Measurements from ENCODE around the gene MOB3A. TPM values are rescaled to one million over a fixed set of nuclear protein-coding genes. Genes with fewer than 3 reads are reported as not detected.
A peak's percentile ranks its signal among the peaks of the same experiment; 100 is the strongest.

The MOB3A gene
- polyA plus RNA-seq, 1 of the 3 experiments (the other 2 are of a cell fraction), result 24.1 TPM

DNA sequence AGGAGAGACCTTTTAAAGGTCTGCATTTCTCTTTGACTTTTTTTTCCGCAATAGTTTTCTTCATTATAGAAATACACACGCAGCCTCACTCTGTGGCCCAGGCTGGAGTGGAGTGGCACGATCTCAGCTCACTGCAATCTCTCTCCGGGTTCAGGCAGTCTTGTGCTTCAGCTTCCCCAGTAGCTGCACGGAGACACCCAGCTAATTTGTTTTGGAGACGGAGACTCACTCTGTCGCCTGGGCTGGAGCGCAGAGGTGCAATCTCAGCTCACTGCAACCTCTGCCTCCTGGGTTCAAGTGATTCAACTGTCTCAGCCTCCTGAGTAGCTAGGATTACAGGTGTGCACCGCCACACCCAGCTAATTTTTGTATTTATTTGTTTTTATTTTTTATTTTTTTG lies 33.4 kb downstream of the MOB3A start (continued):
- no peak for TF ChIP-seq FOSL2 (IDR thresholded peaks at IDR 0.05; ENCODE audit: borderline replicate concordance, low read depth)
- no peak for TF ChIP-seq RXRA (IDR thresholded peaks at IDR 0.05; ENCODE audit: borderline replicate concordance, low read depth)
- no peak for TF ChIP-seq RAD21 (IDR thresholded peaks at IDR 0.05; ENCODE audit: low read length)
- no peak for TF ChIP-seq MEF2A (IDR thresholded peaks at IDR 0.05; ENCODE audit: borderline replicate concordance, low read depth)

DNA sequence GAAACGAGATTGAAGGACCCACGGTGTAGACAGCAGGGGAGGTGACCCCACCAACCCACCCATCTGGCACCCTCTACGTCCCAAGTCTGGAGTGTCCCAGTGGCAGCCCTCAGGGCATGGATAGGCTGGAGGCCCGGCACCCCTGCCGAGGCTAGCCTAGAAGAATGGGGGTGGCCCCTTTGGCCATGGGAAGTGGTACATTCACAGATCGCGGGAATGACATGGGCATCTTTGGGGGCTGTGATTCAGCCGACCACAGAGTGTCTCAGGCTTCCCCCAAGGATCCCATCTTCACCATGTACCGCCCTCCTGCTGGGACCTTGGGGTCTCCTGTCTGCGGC lies 33.8 kb downstream of the MOB3A start:
- H2AFZ ChIP-seq (ENCODE audit: low read depth), result peak overlapping the region; percentile 59
- peak overlapping the region; percentile 97 for H3K4me2 ChIP-seq
- TF ChIP-seq FOXJ3 (CRISPR knock-in tag; IDR thresholded peaks at IDR 0.05) (no peak), FOXM1 (IDR thresholded peaks at IDR 0.05; ENCODE audit: low read depth) (no peak), EZH2phosphoT487 (IDR thresholded peaks at IDR 0.05; ENCODE audit: borderline replicate concordance, low read depth) (no peak), TEAD4 (IDR thresholded peaks at IDR 0.05; ENCODE audit: borderline replicate concordance, insufficient read depth) (no peak), RFX5 (IDR thresholded peaks at IDR 0.05; ENCODE audit: low read length) (no peak), JUND (IDR thresholded peaks at IDR 0.05) (no peak), IRF3 (IDR thresholded peaks at IDR 0.05; ENCODE audit: low read depth, low read length) (no peak), NRF1 (IDR thresholded peaks at IDR 0.05; ENCODE audit: low read depth, low read length) (no peak), GATA2 (CRISPR knock-in tag; IDR thresholded peaks at IDR 0.05) (no peak), RXRA (IDR thresholded peaks at IDR 0.05; ENCODE audit: borderline replicate concordance, low read depth) (no peak), TAF1 (IDR thresholded peaks at IDR 0.05; ENCODE audit: borderline replicate concordance, low read depth, low read length) (no peak), NFIC (IDR thresholded peaks at IDR 0.05; ENCODE audit: borderline replicate concordance) (no peak), RCOR1 (IDR thresholded peaks at IDR 0.05; ENCODE audit: low read length) (no peak), MAX (IDR thresholded peaks at IDR 0.05; ENCODE audit: low read depth) (no peak), RAD21 (IDR thresholded peaks at IDR 0.05; ENCODE audit: low read length) (no peak), MXI1 (IDR thresholded peaks at IDR 0.05; ENCODE audit: low read depth, low read length) (no peak)
- TF ChIP-seq, protein P1, sequence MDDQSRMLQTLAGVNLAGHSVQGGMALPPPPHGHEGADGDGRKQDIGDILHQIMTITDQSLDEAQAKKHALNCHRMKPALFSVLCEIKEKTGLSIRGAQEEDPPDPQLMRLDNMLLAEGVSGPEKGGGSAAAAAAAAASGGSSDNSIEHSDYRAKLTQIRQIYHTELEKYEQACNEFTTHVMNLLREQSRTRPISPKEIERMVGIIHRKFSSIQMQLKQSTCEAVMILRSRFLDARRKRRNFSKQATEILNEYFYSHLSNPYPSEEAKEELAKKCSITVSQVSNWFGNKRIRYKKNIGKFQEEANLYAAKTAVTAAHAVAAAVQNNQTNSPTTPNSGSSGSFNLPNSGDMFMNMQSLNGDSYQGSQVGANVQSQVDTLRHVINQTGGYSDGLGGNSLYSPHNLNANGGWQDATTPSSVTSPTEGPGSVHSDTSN (IDR thresholded peaks at IDR 0.05), result no peak
- TF ChIP-seq, protein P2, sequence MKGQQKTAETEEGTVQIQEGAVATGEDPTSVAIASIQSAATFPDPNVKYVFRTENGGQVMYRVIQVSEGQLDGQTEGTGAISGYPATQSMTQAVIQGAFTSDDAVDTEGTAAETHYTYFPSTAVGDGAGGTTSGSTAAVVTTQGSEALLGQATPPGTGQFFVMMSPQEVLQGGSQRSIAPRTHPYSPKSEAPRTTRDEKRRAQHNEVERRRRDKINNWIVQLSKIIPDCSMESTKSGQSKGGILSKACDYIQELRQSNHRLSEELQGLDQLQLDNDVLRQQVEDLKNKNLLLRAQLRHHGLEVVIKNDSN (IDR thresholded peaks at IDR 0.05; ENCODE audit: borderline replicate concordance, low read depth), result no peak
- TF ChIP-seq, protein P3, sequence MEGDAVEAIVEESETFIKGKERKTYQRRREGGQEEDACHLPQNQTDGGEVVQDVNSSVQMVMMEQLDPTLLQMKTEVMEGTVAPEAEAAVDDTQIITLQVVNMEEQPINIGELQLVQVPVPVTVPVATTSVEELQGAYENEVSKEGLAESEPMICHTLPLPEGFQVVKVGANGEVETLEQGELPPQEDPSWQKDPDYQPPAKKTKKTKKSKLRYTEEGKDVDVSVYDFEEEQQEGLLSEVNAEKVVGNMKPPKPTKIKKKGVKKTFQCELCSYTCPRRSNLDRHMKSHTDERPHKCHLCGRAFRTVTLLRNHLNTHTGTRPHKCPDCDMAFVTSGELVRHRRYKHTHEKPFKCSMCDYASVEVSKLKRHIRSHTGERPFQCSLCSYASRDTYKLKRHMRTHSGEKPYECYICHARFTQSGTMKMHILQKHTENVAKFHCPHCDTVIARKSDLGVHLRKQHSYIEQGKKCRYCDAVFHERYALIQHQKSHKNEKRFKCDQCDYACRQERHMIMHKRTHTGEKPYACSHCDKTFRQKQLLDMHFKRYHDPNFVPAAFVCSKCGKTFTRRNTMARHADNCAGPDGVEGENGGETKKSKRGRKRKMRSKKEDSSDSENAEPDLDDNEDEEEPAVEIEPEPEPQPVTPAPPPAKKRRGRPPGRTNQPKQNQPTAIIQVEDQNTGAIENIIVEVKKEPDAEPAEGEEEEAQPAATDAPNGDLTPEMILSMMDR (IDR thresholded peaks at IDR 0.05), result no peak
- no peaks in the 10 kb centered on the region; the same call in 1 of the 2 replicates for H3K79me2 ChIP-seq (ENCODE audit: insufficient read depth)
- H3K36me3 ChIP-seq (replicated peaks in 1 of 2; ENCODE audit: control insufficient read depth in 1 of 2, insufficient read depth in 2 of 2, low read length in 1 of 2), result no peaks in the 10 kb centered on the region
- H3K27ac ChIP-seq (ENCODE audit: low read depth in 2 of 2, low read length in 1 of 2), result peak overlapping the region; percentile 91 to 97; a peak in 3 of 4 replicates
- peak overlapping the region; percentile 92 for H3K9ac ChIP-seq
- no peaks in the 10 kb centered on the region for H3K27me3 ChIP-seq (ENCODE audit: insufficient read depth)
- H3K9me3 ChIP-seq, result no peaks in the 10 kb centered on the region
- ChIA-PET CTCF (interaction anchor here (0.6 to 2.0 kb wide), 4 partner anchors 7 to 132 kb away, joined by 3 to 9 read pairs (median 3); no protein-coding TSS in a partner anchor), POLR2A (interaction anchor here (3.1 kb wide), 1 partner anchor 11 kb away, joined by 13 read pairs; the partner anchor contains the start of gene MKNK2)
- H3K4me1 ChIP-seq (ENCODE audit: control insufficient read depth in 1 of 2, insufficient read depth in 2 of 2, low read depth in 1 of 2, low read length in 1 of 2), result peaks cover 25 to 40% of the 10 kb centered on the region in 2 experiments; a peak in 3 of 4 replicates
- DNase-seq, result no peak
- H3K9me2 ChIP-seq, result no peaks in the 10 kb centered on the region
- peak overlapping the region in 1 of 2 experiments; percentile 53; a peak in 2 of 4 replicates for H3K4me3 ChIP-seq (ENCODE audit: low read depth in 2 of 2, low read length in 1 of 2)
- no peaks in the 10 kb centered on the region for H4K20me1 ChIP-seq (ENCODE audit: insufficient read depth)
- peaks cover 11% of the 10 kb centered on the region for H3F3A ChIP-seq (replicated peaks; ENCODE audit: insufficient read depth)
- WGBS (ENCODE audit: low lambda C conversion rate), result 73% methylated on average over 3 of the region's 10 CpGs
